NK-92 (cell line): ENCODE data around the gene GRXCR1.

Experiments used
- DNase-seq: peaks from one replicate; lab custom pipeline; 2025; ENCODE audit not compliant: unreplicated experiment; lab: John Stamatoyannopoulos, UW

The GRXCR1 gene

GRCh38 chr4:42892413-42892812 lies at the start of gene GRXCR1:
TSS of gene GRXCR1 (plus strand) at chr4:42892713. CDS start at chr4:42893267, 554 bp downstream.
- no peak for DNase-seq

DNA sequence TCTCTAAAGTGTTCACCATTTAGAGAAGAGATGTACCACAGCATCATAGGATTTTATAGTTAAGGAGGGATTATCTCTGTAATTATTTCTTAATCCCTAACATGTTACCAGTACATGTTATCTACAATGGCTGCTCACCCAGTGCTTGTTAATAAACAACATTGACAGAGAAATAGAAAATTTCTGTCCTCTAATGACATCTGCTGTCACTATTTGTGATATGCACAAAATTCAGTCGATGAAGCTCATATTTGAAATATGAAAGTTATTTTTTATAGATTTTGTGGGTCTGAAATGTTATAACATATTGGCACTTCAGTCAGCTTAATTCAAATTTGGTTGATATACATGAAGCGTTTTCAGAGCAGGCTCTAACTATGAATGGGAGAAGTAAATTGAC lies 48.8 kb upstream of the GRXCR1 start:
- DNase-seq: no peak

GRCh38 chr4:42844422-42845070 lies 48.0 kb upstream of the GRXCR1 start:
- DNase-seq: no peak

DNA sequence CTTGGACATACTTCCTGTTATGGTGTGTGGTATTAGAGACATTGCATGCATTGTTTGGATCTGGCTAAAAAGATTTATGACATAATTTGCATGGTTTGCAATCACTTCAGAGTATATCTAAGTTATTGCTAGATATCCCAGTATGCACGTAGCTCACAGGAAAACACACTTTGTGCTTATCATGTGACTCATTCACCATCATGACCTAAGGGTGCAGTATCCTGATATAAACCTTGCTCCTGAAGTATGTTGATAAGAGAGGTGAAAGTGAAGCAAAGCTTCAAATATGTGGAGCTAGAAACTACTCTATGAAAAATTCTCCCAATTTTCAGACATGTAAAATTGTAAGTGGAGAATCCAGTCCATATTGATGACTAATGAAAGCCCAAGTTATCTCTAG lies 46.9 kb upstream of the GRXCR1 start:
- DNase-seq: no peak

- DNase-seq: no peak
Measured at GRCh38 chr4:42855779-42856178, 36.7 kb upstream of the GRXCR1 start.

- no peak for DNase-seq
Measured at GRCh38 chr4:42865572-42866189, 26.8 kb upstream of the GRXCR1 start.

DNA sequence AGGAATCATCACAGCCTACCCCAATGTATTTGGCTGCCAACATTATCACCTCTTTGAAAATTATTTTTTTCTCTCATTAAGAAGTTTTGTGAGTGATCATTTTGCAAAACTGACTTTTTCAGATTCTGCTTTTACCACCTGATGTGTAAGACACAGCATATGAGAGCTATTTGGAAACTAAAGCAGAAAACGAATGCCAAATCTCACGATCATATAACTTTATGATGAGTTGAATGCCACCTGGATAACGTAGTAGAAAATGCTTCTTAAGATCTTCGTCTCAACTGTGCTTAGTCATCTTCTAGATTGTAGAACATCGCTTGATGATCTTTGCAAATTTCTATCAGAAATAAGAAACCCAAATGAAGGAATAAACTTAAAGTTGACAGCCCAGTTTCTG lies 21.3 kb upstream of the GRXCR1 start:
- DNase-seq: no peak

DNA sequence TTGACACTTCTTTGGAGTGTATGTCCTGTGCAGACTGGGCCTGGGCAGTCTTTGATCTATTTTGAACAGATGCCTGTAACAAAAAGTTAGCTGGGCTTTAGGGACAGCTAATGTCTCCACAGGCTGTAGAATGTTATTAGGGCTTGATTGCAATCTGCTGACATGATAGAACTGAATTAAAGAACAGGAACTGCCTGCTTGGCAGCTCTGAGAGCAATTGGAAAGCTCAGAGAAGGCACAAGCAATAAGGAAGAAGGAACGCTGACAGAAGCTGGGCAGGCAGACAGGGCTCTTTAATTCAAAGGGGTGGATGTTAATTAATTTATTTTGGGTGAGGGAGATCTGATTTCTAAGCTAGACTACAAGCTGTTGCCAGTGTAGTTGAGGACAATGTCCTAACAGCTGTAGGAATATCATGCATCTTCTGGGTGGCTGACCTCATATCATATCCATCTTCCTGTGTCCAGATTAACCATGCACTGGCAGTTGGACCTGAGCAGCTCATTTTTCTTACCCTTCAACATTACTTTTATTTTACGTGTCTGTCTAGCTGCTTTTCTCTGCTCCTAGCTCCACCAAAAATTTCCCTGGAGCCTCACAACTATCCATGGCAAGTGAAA lies 20.7 kb upstream of the GRXCR1 start:
- no peak for DNase-seq

DNA sequence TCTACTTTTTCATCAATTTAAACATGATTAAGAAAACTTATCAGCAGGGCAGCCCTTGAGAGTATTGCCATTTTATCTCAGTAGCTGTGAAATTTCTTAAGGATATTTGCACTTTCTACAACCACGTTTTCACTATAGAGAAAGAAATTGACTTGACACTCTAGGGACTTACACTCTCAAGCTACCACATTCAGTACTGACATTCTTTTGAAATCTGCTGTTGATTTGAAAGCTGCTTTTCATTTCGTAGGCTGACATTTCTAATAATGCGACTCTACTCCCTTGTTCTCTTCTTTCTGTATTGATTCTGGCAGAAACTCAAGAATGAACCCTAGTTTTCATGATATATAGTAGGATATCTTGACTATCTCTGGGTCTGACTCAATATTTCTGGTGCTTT lies 13.7 kb upstream of the GRXCR1 start:
- DNase-seq: no peak

DNA sequence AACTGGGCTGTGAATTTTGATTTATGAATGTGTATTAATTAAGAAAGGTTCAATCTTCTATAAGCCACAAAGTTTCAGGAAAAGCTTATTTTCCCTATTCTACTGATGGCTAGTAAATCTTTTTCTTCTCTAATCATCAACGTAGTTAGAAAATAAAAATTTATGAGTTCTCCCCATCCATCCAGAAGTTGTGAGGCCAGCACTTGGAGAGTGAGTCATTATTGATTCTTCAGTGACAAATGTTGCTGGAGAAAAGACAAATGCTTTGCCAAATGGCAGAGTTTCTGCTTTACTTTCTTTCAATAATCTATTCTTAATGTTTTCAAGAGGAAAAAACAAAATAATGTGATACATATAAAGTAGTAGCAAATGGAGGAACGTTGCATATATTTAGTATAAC lies 11.3 kb upstream of the GRXCR1 start:
- DNase-seq: no peak

- no peak for DNase-seq
Measured at GRCh38 chr4:42891644-42892043, 869 bp upstream of the GRXCR1 start.

GRCh38 chr4:42895452-42895851 lies 2.9 kb downstream of the GRXCR1 start:
- no peak for DNase-seq

- no peak for DNase-seq
Measured at GRCh38 chr4:42904986-42905385, 12.5 kb downstream of the GRXCR1 start.

GRCh38 chr4:42905591-42905990 lies 13.1 kb downstream of the GRXCR1 start:
- DNase-seq: no peak

- DNase-seq: no peak
Measured at GRCh38 chr4:42906341-42906740, 13.8 kb downstream of the GRXCR1 start.

DNA sequence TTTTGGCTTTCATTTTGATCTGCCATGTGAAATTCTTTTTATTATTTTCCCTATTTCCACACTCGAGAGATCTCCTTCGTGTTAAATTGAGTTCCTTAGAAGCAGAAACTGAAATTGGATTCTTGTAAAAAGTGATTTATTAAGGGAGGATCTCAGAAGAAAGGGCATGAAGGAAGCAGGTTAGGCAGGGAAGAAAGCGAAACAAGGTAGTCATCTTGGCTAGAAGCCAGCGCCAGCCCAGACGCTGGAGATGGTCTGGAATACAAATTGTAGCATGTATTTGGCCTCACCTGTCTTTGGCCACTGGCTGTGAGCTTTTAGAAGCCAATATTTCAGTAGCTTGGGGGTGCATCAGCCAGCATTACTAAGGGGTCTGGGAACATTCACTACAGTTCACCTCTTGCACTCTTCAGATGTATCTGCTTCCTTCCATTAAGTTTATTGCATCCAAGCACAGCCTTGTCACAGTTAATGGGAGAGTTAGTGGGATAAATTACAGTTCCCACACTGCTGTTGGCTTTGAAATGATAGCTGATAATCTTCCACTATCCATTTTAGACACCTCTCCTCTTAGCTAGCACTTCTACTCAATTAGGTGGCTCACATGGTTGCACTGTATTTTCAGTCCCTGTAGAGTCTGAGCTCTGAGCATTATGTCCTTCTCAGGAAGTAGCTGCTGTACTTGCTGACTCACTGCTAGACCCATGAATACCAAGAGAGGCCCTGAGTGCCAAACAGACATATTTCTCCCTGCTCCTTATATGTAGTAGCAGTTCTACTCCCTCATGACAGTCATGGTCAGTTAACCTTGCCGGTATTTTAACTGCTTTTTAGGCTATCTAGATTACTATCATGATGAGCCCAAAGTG lies 14.6 kb downstream of the GRXCR1 start:
- DNase-seq: no peak

- no peak for DNase-seq
Measured at GRCh38 chr4:42910459-42910858, 17.9 kb downstream of the GRXCR1 start.

- no peak for DNase-seq
Measured at GRCh38 chr4:42914937-42915336, 22.4 kb downstream of the GRXCR1 start.

DNA sequence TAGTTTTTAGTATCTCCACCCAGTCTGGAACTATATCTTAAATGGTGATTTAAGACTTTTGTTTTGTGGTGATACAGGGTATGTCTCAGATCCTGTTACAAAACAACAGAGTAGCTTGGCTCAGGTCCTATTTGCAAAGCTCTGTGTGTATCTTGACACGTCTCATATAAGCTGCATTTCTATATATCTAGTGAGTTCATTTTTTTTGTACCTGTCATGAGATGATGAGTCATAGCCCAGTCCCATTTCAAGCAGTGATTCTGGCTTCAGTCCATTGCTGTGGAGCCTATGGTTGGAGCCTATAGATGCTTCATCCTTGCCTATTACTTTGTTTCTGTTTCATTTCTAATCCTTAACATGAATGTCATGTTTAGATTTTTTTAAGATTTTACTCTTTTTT lies 23.0 kb downstream of the GRXCR1 start:
- DNase-seq: no peak

- no peak for DNase-seq
Measured at GRCh38 chr4:42917296-42917695, 24.8 kb downstream of the GRXCR1 start.

- no peak for DNase-seq
Measured at GRCh38 chr4:42923431-42923830, 30.9 kb downstream of the GRXCR1 start.

- DNase-seq: no peak
Measured at GRCh38 chr4:42925921-42926320, 33.4 kb downstream of the GRXCR1 start.
